ENCODE results near the gene GRK7. TPM values are rescaled to one million over a fixed set of nuclear protein-coding genes. Genes with fewer than 3 reads are reported as not detected.
A peak's percentile ranks its signal among the peaks of the same experiment; 100 is the strongest.

Gene GRK7
- total and polyA plus RNA-seq, 9 of the 15 experiments (the other 6 are each of a cell fraction or from before 2014, with no cell fraction given), result 0.01 to 0.08 (median 0.04) TPM; not detected in 3

DNA sequence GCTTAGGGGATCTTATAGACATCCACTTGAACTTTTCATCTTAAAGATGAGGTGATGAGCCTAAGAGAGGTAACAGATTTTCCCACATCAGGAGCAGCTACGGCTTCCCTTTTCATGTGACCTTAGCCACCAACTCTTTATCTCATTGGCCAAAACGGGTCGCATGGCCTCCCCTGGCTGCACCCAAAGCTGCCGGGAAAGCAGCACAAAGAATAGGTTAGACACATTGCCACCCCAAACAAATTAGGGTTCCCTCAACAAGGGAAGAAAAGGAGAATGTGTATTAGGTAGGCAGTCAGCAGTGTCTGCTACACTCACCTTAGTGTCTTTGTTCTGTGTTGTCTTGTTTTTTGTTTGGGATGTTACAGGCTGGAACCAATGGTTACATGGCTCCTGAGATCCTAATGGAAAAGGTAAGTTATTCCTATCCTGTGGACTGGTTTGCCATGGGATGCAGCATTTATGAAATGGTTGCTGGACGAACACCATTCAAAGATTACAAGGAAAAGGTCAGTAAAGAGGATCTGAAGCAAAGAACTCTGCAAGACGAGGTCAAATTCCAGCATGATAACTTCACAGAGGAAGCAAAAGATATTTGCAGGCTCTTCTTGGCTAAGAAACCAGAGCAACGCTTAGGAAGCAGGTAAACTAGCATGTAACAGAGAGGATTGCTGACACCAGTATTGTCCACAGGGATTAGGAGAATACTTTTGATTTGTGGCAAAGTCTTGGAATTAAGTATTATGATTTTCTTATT lies 44.2 kb downstream of the GRK7 start:
- peak overlapping the region; percentile 92 for H2AFZ ChIP-seq (ENCODE audit: low read depth, low read length)
- DNase-seq (ENCODE audit: extremely low read depth in 1 of 4, low spot score in 3 of 4) (peak; percentile 44 to 59 (median 45)), ATAC-seq (peak; percentile 23; the same call in 2 of the 3 replicates), FAIRE-seq (peak; percentile 42)
- 0 out of 4 replicates have a peak overlapping the region, but pooled peaks of 1 of the 2 experiments have one; percentile 28 for H3K9ac ChIP-seq (ENCODE audit: insufficient read depth in 1 of 2, low read depth in 2 of 2, low read length in 2 of 2)
- H4K20me1 ChIP-seq (replicated peaks; ENCODE audit: control insufficient read depth, insufficient read depth, low read length), result no peaks in the 10 kb centered on the region
- CTCF ChIA-PET (ENCODE audit: low intra/inter-chr PET ratio), result no interaction called here
- no peaks in the 10 kb centered on the region; the same call in 2 of the 3 replicates for H3K36me3 ChIP-seq (ENCODE audit: control insufficient read depth, insufficient read depth, low read length)
- no peak overlapping the region for H3K4me3 ChIP-seq
- H3K9me1 ChIP-seq (ENCODE audit: control insufficient read depth, insufficient read depth, low read length), result peaks cover 5% of the 10 kb centered on the region
- BruUV-seq (replicated peaks), result no TSS peak
- no peaks in the 10 kb centered on the region for H3K79me2 ChIP-seq (ENCODE audit: control insufficient read depth, insufficient read depth, low read length)
- H3K27ac ChIP-seq (ENCODE audit: extremely low read depth, low read depth, low read length), result peak overlapping the region; percentile 50; the same call in 2 of the 3 replicates
- WGBS (ENCODE audit: insufficient coverage, low coverage, missing lambda C conversion rate), result 18% methylated on average over 7 of the region's 7 CpGs
- H3K9me3 ChIP-seq (replicated peaks; ENCODE audit: control insufficient read depth, insufficient read depth, low read depth, low read length), result no peaks in the 10 kb centered on the region
- intact Hi-C loops (cut with micrococcal nuclease), result loop anchor here (5.0 kb wide), 1 partner anchor 40 kb away; no protein-coding TSS in a partner anchor
- peak overlapping the region; percentile 65 for H3K4me2 ChIP-seq (ENCODE audit: insufficient read depth, low read length)
- POLR2A ChIA-PET, result no interaction called here
- in situ Hi-C loops (cut with MboI), result no loop called here
- no peaks in the 10 kb centered on the region; a peak in 1 of 5 replicates for H3K27me3 ChIP-seq (ENCODE audit: control insufficient read depth in 2 of 2, insufficient read depth in 2 of 2, low read length in 2 of 2)
- H3K4me1 ChIP-seq (replicated peaks in 1 of 2; ENCODE audit: control insufficient read depth in 2 of 2, insufficient read depth in 2 of 2, low read length in 2 of 2), result peaks cover 20 to 37% of the 10 kb centered on the region in 2 experiments; a peak in 4 of 5 replicates
- TF ChIP-seq ZNF75A (CRISPR knock-in tag; IDR thresholded peaks at IDR 0.05) (0 out of 2 replicates have a peak, but pooled peaks have one; percentile 40), ETV5 (CRISPR knock-in tag; IDR thresholded peaks at IDR 0.05; ENCODE audit: low read depth) (0 out of 2 replicates have a peak, but pooled peaks have one; percentile 24), ZSCAN32 (CRISPR knock-in tag; IDR thresholded peaks at IDR 0.05) (no peak), RFX1 (IDR thresholded peaks at IDR 0.05) (0 out of 2 replicates have a peak, but pooled peaks have one; percentile 2), HNRNPUL1 (IDR thresholded peaks at IDR 0.05; ENCODE audit: low read length) (no peak), RAD51 (IDR thresholded peaks at IDR 0.05; ENCODE audit: borderline replicate concordance, low read depth) (peak; percentile 57), NR1H2 (CRISPR knock-in tag; IDR thresholded peaks at IDR 0.05) (0 out of 2 replicates have a peak, but pooled peaks have one; percentile 50), SRSF1 (IDR thresholded peaks at IDR 0.05; ENCODE audit: low read depth, low read length) (no peak), U2AF2 (optimal IDR thresholded peaks at IDR 0.05; ENCODE audit: low read depth, low read length) (no peak), ZNF57 (CRISPR knock-in tag; IDR thresholded peaks at IDR 0.05) (no peak)
- TF ChIP-seq, protein P1, sequence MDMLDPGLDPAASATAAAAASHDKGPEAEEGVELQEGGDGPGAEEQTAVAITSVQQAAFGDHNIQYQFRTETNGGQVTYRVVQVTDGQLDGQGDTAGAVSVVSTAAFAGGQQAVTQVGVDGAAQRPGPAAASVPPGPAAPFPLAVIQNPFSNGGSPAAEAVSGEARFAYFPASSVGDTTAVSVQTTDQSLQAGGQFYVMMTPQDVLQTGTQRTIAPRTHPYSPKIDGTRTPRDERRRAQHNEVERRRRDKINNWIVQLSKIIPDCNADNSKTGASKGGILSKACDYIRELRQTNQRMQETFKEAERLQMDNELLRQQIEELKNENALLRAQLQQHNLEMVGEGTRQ (CRISPR knock-in tag; IDR thresholded peaks at IDR 0.05), result peak; percentile 74
- TF ChIP-seq, protein P2, sequence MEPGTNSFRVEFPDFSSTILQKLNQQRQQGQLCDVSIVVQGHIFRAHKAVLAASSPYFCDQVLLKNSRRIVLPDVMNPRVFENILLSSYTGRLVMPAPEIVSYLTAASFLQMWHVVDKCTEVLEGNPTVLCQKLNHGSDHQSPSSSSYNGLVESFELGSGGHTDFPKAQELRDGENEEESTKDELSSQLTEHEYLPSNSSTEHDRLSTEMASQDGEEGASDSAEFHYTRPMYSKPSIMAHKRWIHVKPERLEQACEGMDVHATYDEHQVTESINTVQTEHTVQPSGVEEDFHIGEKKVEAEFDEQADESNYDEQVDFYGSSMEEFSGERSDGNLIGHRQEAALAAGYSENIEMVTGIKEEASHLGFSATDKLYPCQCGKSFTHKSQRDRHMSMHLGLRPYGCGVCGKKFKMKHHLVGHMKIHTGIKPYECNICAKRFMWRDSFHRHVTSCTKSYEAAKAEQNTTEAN (CRISPR knock-in tag; IDR thresholded peaks at IDR 0.05), result no peak
- TF ChIP-seq, protein P3, sequence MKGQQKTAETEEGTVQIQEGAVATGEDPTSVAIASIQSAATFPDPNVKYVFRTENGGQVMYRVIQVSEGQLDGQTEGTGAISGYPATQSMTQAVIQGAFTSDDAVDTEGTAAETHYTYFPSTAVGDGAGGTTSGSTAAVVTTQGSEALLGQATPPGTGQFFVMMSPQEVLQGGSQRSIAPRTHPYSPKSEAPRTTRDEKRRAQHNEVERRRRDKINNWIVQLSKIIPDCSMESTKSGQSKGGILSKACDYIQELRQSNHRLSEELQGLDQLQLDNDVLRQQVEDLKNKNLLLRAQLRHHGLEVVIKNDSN (CRISPR knock-in tag; IDR thresholded peaks at IDR 0.05), result peak; percentile 62
- TF ChIP-seq, protein P4, sequence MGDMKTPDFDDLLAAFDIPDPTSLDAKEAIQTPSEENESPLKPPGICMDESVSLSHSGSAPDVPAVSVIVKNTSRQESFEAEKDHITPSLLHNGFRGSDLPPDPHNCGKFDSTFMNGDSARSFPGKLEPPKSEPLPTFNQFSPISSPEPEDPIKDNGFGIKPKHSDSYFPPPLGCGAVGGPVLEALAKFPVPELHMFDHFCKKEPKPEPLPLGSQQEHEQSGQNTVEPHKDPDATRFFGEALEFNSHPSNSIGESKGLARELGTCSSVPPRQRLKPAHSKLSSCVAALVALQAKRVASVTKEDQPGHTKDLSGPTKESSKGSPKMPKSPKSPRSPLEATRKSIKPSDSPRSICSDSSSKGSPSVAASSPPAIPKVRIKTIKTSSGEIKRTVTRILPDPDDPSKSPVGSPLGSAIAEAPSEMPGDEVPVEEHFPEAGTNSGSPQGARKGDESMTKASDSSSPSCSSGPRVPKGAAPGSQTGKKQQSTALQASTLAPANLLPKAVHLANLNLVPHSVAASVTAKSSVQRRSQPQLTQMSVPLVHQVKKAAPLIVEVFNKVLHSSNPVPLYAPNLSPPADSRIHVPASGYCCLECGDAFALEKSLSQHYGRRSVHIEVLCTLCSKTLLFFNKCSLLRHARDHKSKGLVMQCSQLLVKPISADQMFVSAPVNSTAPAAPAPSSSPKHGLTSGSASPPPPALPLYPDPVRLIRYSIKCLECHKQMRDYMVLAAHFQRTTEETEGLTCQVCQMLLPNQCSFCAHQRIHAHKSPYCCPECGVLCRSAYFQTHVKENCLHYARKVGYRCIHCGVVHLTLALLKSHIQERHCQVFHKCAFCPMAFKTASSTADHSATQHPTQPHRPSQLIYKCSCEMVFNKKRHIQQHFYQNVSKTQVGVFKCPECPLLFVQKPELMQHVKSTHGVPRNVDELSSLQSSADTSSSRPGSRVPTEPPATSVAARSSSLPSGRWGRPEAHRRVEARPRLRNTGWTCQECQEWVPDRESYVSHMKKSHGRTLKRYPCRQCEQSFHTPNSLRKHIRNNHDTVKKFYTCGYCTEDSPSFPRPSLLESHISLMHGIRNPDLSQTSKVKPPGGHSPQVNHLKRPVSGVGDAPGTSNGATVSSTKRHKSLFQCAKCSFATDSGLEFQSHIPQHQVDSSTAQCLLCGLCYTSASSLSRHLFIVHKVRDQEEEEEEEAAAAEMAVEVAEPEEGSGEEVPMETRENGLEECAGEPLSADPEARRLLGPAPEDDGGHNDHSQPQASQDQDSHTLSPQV (IDR thresholded peaks at IDR 0.05), result peak; percentile 63

All from K562 (cell line).